Measurements from ENCODE around the gene TMCO6.
"Not testable (repeated sequence)": the region's sequence is repeated elsewhere in the genome, so short reads cannot be mapped to it uniquely, and the experiment has no call there.

TMCO6 gene

DNA sequence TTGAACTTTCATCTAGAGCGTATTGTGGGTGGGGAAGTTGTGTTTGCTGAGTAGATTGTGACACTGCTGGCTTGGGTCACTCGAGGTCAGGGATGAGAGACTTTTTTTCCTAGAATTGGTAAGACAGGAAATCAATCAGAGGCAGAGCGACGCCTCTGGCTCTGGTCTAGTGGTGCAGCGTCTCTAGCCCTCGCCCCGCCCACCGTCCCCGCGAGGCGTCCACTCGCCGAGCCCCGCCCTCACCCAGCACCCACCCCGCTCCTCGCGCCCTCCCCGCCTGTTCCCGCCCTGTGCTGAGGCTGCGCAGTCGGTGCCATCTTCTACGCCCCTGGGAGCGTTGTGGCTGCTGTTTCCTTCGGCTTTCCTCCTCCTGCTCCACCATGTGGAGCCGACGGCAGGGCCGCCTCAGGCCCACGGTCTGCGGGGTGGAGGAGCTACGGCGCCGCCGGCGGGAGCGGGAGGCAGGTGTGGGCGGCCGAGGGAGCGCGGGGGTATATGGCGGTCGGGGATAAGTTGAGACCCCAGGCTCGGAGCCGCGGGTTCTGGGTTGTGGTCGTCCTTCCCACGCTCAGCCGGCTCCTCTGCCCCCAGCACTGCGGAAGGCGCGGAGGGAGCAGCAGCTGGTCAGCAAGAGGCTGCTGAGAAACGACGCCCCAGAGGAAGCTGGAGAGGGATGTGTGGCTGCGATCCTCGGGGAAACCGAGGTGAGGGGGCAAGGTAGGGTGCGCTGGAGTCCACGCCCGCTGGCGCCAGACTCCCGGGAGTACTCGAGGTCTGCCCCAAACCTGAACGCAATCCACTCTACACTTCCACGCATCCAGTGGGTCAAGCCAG lies at the start of gene TMCO6:
Gene TMCO6, plus strand, starts transcription at position 304 of the 834 bp plus-strand sequence. Its CDS starts 77 bp downstream, at position 381.
- peak; percentile 96 for DNase-seq

DNA sequence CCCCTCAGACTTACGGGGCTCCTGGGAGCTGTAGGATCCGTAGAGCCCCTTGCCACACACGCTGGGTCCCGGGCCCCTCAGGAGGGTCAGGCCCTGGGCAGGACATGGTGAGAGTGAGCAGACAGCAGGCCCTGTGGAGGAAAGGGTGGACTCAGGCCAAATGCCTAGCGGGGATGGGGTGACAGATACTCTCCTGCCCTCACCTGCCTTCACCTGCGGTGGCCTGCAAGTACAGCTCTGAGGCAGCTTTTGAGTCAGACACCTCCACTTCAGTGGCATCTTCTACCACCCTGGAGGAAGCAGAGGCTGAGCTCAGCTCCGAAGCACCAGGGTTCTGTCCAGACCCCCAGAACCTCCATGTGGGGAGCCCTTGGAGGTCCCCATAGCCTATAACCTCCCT lies 48.4 kb upstream of the TMCO6 start:
- DNase-seq = no peak

DNA sequence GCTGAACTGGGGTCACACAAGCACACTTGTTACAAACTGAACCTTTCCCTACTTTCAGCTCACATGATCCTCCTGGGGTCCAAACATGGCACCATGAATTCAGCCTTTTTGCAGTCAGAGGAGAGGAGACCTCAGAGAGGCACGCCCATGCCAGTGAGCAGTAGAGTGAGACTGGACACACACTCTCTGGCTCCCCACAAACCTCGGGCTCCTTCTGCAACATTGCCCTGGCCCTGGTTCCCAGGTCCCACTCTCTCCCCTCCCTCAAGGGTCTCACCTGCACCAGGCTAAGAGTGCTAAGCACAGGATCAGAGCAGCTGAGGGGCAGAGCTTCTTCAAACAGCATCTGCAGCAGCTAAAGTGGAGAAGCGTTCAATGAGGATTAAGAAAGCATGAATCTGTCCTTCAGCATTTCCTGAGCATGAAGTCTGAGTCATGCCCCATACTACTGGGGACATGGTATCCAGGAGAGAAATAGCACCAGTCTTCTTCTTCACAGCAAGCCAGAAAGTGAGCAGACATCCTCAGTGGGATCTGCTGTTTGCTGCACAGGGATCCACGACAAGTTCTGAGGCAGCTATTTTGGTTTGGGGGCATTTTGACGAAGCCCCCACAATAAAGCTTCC lies 47.4 kb upstream of the TMCO6 start:
- DNase-seq = no peak

DNA sequence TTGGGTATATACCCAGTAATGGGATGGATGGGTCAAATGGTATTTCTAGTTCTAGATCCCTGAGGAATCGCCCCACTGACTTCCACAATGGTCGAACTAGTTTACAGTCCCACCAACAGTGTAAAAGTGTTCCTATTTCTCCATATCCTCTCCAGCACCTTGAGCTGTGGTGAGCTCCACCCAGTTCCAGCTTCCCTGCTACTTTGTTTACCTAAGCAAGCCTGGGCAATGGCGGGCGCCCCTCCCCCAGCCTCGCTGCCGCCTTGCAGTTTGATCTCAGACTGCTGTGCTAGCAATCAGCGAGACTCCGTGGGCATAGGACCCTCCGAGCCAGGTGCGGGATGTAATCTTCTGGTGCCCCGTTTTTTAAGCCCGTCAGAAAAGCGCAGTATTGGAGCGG lies 46.2 kb upstream of the TMCO6 start:
- DNase-seq = not testable (repeated sequence)

DNA sequence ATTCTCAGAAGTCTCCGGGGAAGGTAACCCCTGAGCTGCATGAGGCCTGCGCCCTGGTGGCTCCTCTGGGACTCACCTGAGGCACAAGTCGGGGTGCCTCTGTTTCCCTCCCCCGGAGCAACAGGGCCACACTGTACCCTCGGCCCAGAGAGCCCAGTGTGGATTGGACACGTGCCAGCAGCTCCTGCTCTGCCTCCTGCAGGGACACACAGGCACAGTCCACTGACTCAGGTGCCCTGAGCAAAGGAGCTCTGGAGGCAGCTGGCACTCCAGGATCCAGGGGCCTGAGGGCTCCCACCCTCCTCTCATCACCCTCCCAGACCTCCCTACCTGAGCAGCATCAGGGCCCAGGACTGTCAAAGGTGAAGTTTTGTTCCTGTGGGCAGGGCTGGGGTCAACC lies 45.1 kb upstream of the TMCO6 start:
- no peak for DNase-seq

DNA sequence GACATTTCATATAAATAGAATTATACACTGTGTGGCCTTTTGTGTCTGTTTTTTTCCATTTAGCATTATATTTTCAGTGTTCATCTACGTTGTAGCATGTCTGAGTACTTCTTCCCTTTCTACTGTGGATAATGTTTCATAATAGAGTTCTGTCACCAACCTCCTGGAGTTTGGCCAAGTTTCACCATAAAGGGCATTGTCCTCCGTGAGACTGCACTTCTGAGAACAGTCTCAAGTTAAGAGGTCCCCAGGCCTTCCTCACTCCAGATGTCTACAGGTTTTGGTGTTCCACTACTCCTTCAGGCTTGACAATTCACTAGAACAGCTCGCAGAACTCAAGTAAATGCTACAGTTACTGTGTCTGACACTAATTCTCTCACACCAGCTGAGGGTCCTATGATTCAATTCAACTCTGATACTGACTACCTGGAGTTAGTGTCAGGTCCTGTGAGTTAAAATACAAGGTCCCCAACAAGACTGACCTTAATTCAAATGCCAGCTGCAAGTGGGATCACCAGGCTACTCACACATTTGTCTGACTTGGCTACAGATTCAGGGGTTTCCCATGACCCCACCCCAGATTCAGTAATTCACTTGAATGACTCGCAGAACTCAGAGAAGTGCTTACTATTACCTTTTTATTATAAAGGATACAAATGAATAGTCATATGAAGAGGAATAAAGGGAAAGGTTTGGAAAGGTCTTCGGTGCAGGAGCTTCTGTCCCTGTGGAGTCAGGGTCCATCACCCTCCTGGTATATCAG lies 43.5 kb upstream of the TMCO6 start:
- DNase-seq = no peak

DNA sequence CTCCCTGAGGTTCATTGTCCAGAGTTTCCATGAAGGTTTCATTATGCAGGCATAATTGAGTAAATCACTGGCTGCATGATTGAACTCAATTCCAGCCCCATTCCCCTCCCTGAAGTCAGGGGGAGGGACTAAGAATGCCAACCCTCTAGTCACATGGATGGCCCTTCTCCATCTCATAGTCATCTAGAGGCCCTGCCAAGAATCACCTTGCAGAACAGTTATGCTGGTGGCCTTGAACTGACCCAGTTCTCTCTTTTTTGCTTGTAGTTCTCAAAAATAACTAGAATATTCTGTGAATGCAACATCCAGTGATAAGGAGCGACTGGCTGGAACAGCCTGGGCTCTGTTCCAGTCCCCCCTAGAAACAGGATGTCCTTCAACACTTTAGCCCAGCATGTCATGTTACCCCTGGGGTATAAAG lies 42.9 kb upstream of the TMCO6 start:
- DNase-seq = no peak

DNA sequence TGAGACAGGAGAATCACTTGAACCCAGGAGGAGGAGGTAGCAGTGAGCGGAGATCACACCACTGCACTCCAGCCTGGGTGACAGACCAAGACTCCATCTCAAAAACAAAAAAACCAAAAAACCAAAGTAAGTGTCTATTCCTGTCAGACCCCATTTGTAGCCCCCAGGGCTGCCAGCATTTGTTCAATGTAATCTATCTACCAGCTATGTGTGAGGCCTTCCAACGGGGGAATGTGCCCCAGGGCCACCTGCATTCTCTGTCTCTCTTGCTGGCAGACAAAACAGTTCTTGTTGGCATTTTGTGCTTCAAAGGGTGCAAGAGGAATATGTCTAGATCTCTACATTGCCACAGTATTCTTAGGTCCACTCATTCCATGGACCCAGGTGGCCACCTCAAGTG lies 40.4 kb upstream of the TMCO6 start:
- no peak for DNase-seq

DNA sequence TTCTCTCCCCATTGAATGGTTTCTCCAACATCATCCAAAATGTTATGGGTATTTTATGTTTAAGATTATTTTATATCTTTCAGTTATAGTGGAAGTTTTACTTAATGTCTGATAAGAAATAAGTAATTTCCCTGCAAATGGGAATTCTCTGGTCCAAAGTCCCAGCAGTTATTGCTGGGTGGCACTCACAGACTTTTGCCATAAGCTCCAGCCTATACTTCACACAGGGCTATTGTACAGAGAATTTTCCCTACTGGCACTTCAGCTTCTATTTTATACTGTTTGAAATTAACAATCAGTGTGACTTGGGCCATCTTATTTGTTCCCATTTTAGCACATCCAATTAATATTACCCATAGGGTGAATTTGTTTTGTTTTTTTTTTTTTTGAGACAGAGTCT lies 39.2 kb upstream of the TMCO6 start:
- DNase-seq = no peak

DNA sequence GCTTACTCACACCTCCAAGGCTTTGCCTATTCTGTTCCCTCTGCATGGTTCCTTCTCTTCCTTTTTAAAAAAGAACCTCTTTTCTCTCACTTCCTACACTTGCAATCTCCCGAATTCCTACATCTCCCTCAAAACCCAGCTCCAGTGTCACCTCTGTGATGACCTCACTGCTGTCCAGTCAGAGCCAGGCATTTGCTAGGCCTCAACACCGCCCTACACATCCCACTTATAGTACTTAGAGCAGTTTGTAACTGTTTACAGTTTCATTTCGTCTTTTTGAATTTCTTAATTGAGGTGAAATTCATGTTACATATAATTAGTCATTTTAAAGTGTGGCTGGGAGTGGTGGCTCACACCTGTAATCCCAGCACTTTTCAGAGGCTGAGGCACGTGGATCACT lies 37.1 kb upstream of the TMCO6 start:
- no peak for DNase-seq

DNA sequence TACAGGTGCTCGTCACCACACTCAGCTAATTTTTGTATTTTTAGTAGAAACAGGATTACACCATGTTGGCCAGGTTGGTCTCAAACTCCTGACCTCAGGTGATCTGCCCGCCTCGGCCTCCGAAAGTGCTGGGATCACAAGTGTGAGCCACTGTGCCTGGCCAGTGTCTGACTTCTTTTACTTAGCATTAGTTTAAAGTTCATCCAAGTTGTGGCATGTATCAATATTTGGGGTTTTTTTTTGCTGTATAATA lies 35.9 kb upstream of the TMCO6 start:
- not testable (repeated sequence) for DNase-seq

DNA sequence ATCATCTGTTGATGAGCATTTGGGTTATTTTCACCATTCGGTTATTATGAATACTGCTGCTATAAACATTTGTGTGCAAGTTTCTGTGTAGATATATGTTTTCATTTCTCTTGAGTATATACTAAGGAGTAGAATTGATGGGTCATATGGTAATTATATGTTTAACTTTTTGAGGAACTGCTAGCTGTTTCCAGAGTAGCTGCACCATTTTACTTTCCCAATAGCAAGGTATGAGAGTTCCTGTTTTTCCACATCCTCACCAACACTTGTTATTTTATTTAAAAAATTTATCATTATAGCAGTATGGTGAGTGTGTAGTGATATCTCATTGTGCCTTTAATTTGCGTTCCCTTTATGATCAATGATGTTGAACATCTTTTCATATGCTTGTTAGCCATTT lies 35.5 kb upstream of the TMCO6 start:
- DNase-seq = no peak

DNA sequence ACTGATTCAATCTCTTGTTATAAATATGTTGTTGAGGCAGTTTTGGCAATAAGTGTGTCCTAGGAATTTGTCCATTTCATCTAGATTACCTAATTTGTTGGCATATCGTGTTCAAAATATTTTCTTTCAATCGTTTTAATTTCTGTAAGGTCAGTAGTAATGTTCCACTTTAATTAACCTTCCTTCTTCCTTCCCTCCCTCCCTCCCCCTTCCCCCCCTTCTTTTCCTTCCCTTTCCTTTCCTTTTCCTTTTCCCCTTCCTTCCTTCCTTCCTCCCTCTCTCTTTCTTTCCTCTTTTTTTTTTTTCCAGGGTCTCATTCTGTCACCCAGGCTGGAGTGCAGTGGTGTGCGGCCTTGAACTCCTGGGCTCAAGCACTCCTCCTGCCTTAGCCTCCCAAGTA lies 33.4 kb upstream of the TMCO6 start:
- no peak for DNase-seq

DNA sequence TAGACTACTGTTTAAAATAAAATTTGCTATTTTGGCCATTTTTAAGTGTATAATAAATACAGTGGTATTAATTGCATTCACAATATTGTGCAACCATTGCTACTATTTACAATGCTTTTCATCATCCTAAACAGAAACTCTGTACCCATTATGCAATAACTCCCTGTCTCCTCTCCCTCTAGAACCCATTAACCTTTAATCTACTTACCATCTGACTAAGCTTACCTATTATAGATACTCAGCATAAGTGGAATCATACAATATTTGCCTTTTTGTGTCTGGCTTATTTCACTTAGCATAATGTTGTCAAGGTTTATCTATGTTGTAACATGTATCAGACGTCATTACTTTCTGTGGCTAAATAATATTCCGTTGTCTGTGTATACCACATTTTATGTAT lies 32.2 kb upstream of the TMCO6 start:
- no peak for DNase-seq

DNA sequence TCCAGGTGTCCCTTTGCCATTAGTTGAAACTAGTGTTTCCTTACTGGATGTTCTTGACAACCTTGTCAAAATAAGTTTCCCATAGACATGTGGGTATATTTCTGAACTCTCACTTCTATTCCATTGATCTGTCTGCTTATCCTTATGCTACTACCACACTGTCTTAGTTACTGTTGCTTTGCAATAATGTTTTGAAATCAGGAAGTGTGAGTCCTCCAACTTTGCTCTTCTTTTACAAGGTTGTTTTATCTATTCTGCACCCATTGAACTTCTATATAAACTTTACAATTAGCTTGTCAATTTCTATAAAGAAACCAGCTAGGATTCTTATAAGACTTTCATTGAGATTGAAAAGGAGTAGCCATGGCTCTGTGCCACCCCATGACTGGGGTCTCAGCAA lies 30.5 kb upstream of the TMCO6 start:
- no peak for DNase-seq

DNA sequence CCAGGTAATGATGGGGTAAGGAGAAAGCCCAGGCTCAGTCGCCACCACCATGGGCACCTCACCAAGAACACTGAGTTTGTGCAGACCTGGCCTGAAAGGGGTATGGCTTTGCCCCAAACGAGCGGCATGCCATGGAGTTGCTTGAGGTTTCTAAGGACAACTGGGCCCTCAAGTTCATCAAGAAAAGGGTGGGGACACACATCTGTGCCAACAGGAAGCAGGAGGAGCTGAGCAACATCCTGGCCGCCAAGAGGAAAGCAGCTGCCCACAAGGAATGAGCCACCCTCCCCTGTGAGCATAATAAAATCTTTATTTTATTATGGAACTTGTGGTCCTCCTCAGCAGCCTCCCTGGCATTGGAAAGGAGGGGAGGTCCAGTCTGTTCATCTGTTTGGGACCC lies 30.1 kb upstream of the TMCO6 start:
- DNase-seq = no peak

DNA sequence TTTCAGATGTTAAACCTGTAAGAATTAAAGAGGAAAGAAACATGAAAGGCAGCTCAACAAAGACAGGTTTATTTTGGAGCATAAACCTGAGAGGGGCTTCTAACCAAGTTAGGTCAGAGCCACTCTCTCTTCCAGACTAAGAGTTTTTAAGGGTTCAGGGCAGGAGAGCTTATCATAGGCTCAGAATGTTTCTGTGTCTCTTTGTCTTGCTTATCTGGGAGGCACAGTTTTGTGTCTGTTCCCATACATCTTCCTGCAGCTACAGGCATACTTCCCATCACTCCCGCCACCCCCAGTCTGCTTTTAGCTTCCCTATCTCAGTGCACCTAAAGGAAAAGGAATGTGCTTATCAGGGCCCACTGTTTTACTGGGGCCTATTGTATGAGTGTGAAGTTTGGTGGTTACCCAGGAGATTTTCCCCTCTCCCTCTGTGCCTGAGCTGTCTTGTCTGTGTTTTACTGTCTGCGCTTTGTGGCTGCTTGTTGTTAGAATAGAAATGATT lies 28.2 kb upstream of the TMCO6 start:
- DNase-seq = no peak

DNA sequence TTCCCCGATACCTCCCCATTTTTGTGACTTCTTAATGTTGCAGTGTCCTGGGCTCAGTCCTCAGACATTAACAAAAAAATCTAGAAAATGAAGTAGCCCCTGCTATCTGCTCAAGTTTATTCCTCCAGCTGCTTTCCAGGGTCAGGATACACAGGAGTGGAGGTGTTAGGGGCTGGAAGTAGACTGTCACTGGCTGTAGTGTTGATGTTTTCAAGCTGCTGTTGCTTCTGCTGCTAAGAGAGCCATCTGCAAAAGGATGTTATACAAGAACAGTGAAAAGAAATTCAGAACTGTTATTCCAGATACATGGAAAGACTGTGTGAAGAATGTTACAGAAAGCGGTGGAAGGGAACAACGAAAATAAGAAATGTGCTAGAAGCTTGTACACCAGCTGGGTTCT lies 16.9 kb upstream of the TMCO6 start:
- DNase-seq = no peak

DNA sequence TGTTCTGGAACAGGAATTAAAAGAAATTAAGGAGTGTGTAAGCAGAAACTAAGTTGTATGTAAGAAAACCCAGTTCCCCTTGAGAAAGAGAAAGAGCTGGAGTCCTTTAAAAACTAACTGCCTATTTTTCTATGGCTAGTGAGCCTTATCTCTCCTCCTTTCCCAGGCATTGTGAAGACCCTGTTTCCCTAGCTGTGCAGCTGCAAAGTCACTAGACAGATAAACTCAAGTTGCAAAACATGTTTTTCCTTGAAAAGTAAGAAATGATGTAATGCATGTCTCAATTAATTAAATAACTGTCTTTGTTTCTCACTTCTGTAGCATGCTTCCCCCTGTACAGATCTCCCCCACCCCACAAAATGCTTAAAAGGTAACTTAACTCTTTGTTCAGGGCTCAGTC lies 16.2 kb upstream of the TMCO6 start:
- not testable (repeated sequence) for DNase-seq

DNA sequence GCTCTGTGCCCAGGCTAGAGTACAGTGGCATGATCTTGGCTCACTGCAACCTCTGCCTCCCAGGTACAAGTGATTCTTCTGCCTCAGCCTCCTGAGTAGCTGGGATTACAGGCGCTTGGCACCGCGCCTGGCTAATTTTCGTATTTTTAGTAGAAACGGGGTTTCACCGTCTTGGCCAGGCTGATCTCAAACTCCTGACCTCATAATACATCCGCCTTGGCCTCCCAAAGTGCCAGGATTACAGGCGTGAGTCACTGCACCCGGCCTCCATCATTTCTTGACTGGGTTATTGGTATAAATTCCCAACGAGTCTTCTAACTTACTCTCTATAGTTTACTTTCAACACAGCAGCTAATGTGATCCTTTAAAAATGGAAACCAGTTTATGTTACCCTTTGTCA lies 14.4 kb upstream of the TMCO6 start:
- not testable (repeated sequence) for DNase-seq

DNA sequence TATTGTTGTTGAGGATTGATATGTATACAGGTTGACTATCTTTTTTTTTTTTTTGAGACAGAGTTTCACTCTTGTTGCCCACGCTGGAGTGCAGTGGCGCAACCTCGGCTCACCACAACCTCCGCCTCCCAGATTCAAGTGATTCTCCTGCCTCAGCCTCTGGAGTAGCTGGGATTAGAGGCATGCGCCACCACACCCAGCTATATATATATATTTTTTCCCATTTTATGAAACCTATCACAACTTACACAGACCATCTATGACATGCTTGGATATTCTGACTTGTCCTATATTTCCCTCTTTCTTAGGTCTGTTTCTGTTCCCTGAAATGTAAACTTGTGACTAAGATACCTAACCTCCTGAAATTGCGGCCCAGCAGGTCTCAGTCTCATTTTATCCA lies 11.3 kb upstream of the TMCO6 start:
- DNase-seq = no peak

DNA sequence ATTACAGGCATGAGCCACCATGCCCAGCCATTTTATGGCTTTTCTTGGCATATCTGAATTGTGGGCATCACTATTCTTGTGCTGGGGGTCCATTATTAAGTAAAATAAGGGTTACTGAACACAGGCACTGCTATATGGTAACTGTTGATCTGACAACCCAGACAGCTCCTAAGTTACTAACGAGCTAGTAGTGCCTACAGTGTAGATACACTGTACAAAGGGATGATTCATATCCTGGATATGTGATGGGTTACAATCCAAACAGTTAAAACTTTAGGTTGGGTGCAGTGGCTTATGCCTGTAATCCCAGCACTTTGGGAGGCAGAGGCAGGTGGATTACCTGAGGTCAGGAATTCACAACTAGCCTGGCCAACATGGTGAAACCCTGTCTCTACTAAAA lies 10.5 kb upstream of the TMCO6 start:
- DNase-seq = no peak

DNA sequence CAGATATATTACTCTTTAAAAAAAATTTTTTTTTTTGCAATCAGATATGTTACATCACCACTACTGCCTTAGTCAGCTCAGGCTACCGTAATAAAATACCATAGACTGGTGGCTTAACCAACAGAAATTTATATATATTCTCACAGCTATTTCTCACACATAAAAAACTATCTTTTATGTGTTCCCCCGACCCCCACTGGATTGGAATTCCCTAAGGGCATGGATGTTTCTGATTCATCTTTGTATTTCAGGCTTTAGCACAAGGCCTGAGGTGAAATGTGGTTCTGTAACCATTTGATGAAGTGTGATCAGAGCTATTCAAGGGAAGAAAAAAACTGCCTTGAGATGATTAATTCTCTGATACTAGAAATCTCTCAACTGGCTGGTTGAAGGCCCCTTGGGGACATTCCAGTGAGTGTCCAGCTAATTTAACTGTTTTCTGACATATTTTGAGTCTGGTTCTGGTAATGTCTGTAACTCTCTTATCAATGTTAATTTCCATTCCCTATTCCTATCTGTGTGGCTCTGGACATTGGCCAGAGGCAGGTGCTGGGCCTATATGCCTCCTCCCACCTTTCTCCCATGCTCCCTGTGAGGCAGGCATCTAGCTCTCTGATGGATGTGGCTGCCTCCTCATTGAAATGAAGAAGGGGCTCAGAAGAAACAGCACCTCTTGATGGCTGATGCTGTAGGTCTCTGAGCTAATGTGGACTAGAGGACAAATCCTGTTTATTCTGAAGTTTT lies 8.8 kb upstream of the TMCO6 start:
- no peak for DNase-seq
